Endothelial cell of umbilical vein (primary cell): ENCODE data around the gene IER3.

Experiments
- CTCF ChIP-seq, 2 donors: IDR thresholded peaks; 1 replicate in 1 of 2; 2 replicates in 1 of 2; pipeline ENCODE4 v1.5.1; 2011; ENCODE audit warnings: low read length in 2 of 2, mild to moderate bottlenecking in 2 of 2, moderate library complexity in 2 of 2, control low read depth in 1 of 2, inconsistent platforms in 1 of 2, low read depth in 1 of 2; ENCODE audit not compliant: insufficient read depth in 1 of 2; ENCODE audit errors: extremely low read depth in 1 of 2
- EZH2 ChIP-seq: IDR thresholded peaks from 2 replicates; pipeline ENCODE4 v1.6.1; 2012; ENCODE audit warnings: borderline replicate concordance, low read depth, mild to moderate bottlenecking, moderate library complexity, low read length, inconsistent platforms; ENCODE audit not compliant: severe bottlenecking
- MYC ChIP-seq: IDR thresholded peaks from one replicate; pipeline ENCODE4 v1.6.1; 2011; ENCODE audit warnings: mild to moderate bottlenecking, low read depth, low read length
- POLR2A ChIP-seq: IDR thresholded peaks from 2 replicates; pipeline ENCODE4 v1.6.1; 2012; ENCODE audit warnings: low read depth, mild to moderate bottlenecking, control low read depth, low read length

- TF ChIP-seq POLR2A, result no peak
- TF ChIP-seq EZH2, result no peak
- TF ChIP-seq CTCF (IDR thresholded peaks at IDR 0.05; ENCODE audit: extremely low read depth in 1 of 2, insufficient read depth in 1 of 2, low read depth in 1 of 2, low read length in 2 of 2), result no peak
- TF ChIP-seq MYC, result no peak
Measured at GRCh38 chr6:30754631-30755030, 10.3 kb upstream of the IER3 start.
